Loucy (cell line): ENCODE measurements around the gene OR2J3.
A peak's percentile ranks its signal among the peaks of the same experiment; 100 is the strongest.
"Not testable (repeated sequence)": the region's sequence is repeated elsewhere in the genome, so short reads cannot be mapped to it uniquely, and the experiment has no call there.

Experiments used
- H2AFZ ChIP-seq: fragments of 200-600 bp; sonication (generic); 2 replicates; pipeline ENCODE4 v1.6.0; 2016; ENCODE audit warnings: antibody characterized with exemption, mild to moderate bottlenecking, low read length, moderate library complexity
- H3F3A ChIP-seq: fragments of 200-600 bp; 2 replicates; pipeline ENCODE4 v1.6.0; 2016; ENCODE audit warnings: antibody characterized with exemption, low read depth, mild to moderate bottlenecking
- H3K27me3 ChIP-seq: fragments of 200-600 bp; sonication (generic); 2 replicates; pipeline ENCODE4 v1.6.1; 2014; ENCODE audit warnings: low read length, mild to moderate bottlenecking; ENCODE audit not compliant: insufficient read depth, poor library complexity, severe bottlenecking
- H3K36me3 ChIP-seq: fragments of 200-600 bp; sonication (generic); 2 replicates; pipeline ENCODE4 v1.6.1; 2016; ENCODE audit warnings: low read length; ENCODE audit not compliant: insufficient read depth
- H3K4me1 ChIP-seq: fragments of 200-600 bp; sonication (generic); 2 replicates; pipeline ENCODE4 v1.5.1; 2014; ENCODE audit warnings: low read length, mild to moderate bottlenecking; ENCODE audit not compliant: insufficient read depth, poor library complexity, severe bottlenecking
- H3K4me2 ChIP-seq: fragments of 200-600 bp; sonication (generic); 2 replicates; pipeline ENCODE4 v1.6.0; 2014; ENCODE audit warnings: antibody characterized with exemption, low read length, low read depth, mild to moderate bottlenecking; ENCODE audit not compliant: poor library complexity, severe bottlenecking
- H3K4me3 ChIP-seq: fragments of 200-600 bp; sonication (generic); 2 replicates; pipeline ENCODE4 v1.5.1; 2014; ENCODE audit warnings: low read length, mild to moderate bottlenecking, mixed read lengths; ENCODE audit not compliant: poor library complexity, severe bottlenecking
- H3K79me2 ChIP-seq: fragments of 200-600 bp; sonication (generic); 2 replicates; pipeline ENCODE4 v1.6.1; 2014; ENCODE audit warnings: low read length; ENCODE audit not compliant: insufficient read depth
- H3K9ac ChIP-seq: fragments of 200-600 bp; sonication (generic); 2 replicates; pipeline ENCODE4 v1.6.0; 2014; ENCODE audit warnings: mild to moderate bottlenecking, low read depth, low read length, moderate library complexity; ENCODE audit not compliant: poor library complexity, severe bottlenecking
- H3K9me2 ChIP-seq: fragments of 200-600 bp; sonication (generic); replicated peaks from 2 replicates; pipeline ENCODE4 v1.6.1; 2016; ENCODE audit warnings: low read depth, low read length, mixed read lengths
- H3K9me3 ChIP-seq: fragments of 200-600 bp; sonication (generic); 2 replicates; pipeline ENCODE4 v1.6.1; 2014; ENCODE audit warnings: mild to moderate bottlenecking, antibody characterized with exemption, low read length, low read depth; ENCODE audit not compliant: insufficient read depth
- H4K20me1 ChIP-seq: fragments of 200-600 bp; sonication (generic); 2 replicates; pipeline ENCODE4 v1.6.0; 2014; ENCODE audit warnings: antibody characterized with exemption, low read length, mild to moderate bottlenecking; ENCODE audit not compliant: insufficient read depth, poor library complexity, severe bottlenecking
- CTCF ChIP-seq: fragments of 200-600 bp; sonication (generic); conservative IDR thresholded peaks from 2 replicates; pipeline ENCODE4 v1.5.1; 2014; ENCODE audit warnings: mild to moderate bottlenecking, antibody characterized with exemption, low read length
- EZH2phosphoT487 ChIP-seq: fragments of 200-600 bp; IDR thresholded peaks from 2 replicates; pipeline ENCODE4 v1.6.1; 2018; ENCODE audit warnings: antibody characterized with exemption, mild to moderate bottlenecking, moderate library complexity, borderline replicate concordance

The OR2J3 gene

GRCh38 chr6:29112135-29112534, 4.3 kb downstream of the OR2J3 start:
- TF ChIP-seq CTCF = peak; percentile 33; the same call in 1 of the 2 replicates
- TF ChIP-seq EZH2phosphoT487 = no peak

GRCh38 chr6:29114964-29115363, 7.1 kb downstream of the OR2J3 start:
- H3K9me3 ChIP-seq, H3K4me2 ChIP-seq, H3F3A ChIP-seq, H3K36me3 ChIP-seq, H3K4me1 ChIP-seq, H3K9ac ChIP-seq, H3K9me2 ChIP-seq, H4K20me1 ChIP-seq, H3K4me3 ChIP-seq, H3K79me2 ChIP-seq, H2AFZ ChIP-seq, H3K27me3 ChIP-seq: not testable (repeated sequence)

More at GRCh38 chr6:29112135-29112534, 4.3 kb downstream of the OR2J3 start:
- H3K4me3 ChIP-seq = no peak overlapping the region
- H4K20me1 ChIP-seq = no peaks in the 10 kb centered on the region
- no peaks in the 10 kb centered on the region for H3K9me3 ChIP-seq
- no peaks in the 10 kb centered on the region for H3K4me1 ChIP-seq
- H3F3A ChIP-seq = no peaks in the 10 kb centered on the region
- no peak overlapping the region for H2AFZ ChIP-seq
- no peaks in the 10 kb centered on the region for H3K79me2 ChIP-seq
- no peaks in the 10 kb centered on the region for H3K9me2 ChIP-seq
- no peaks in the 10 kb centered on the region for H3K36me3 ChIP-seq
- no peak overlapping the region for H3K4me2 ChIP-seq
- no peaks in the 10 kb centered on the region for H3K27me3 ChIP-seq
- no peak overlapping the region for H3K9ac ChIP-seq

- H3K4me1 ChIP-seq = no peaks in the 10 kb centered on the region
- H3K9me2 ChIP-seq = no peaks in the 10 kb centered on the region
- H3F3A ChIP-seq = no peaks in the 10 kb centered on the region
- no peak overlapping the region for H3K4me2 ChIP-seq
- no peak overlapping the region for H3K4me3 ChIP-seq
- TF ChIP-seq EZH2phosphoT487 = no peak
- no peak for TF ChIP-seq CTCF
- H3K9ac ChIP-seq = no peak overlapping the region
- H3K9me3 ChIP-seq = no peaks in the 10 kb centered on the region
- no peaks in the 10 kb centered on the region for H3K36me3 ChIP-seq
- no peaks in the 10 kb centered on the region for H3K79me2 ChIP-seq
- no peak overlapping the region for H2AFZ ChIP-seq
- no peaks in the 10 kb centered on the region for H3K27me3 ChIP-seq
- H4K20me1 ChIP-seq = no peaks in the 10 kb centered on the region
Measured at GRCh38 chr6:29129326-29130012, 21.6 kb downstream of the OR2J3 start.

- Histone ChIP-seq H3K9ac (no peak overlapping the region), H3F3A (no peaks in the 10 kb centered on the region), H4K20me1 (no peaks in the 10 kb centered on the region)
Measured at GRCh38 chr6:29130644-29131043, 22.8 kb downstream of the OR2J3 start.

More at GRCh38 chr6:29130644-29131043, 22.8 kb downstream of the OR2J3 start:
- no peak overlapping the region for H3K4me3 ChIP-seq
- no peak overlapping the region for H3K4me2 ChIP-seq
- H3K9me2 ChIP-seq = no peaks in the 10 kb centered on the region
- no peaks in the 10 kb centered on the region for H3K36me3 ChIP-seq
- no peaks in the 10 kb centered on the region for H3K79me2 ChIP-seq
- H3K4me1 ChIP-seq = no peaks in the 10 kb centered on the region
- H3K27me3 ChIP-seq = no peaks in the 10 kb centered on the region
- H2AFZ ChIP-seq = no peak overlapping the region
- H3K9me3 ChIP-seq = no peaks in the 10 kb centered on the region
- TF ChIP-seq EZH2phosphoT487 (no peak), CTCF (no peak)
